D721Med (cell line): ENCODE results near the gene TRMT1L.

ENCODE experiments used
- DNase-seq: peaks from one replicate; pipeline ENCODE4 v3.0.0; 2011; ENCODE audit warnings: low spot score; ENCODE audit not compliant: insufficient read length
- FAIRE-seq: peaks from 2 replicates; lab custom pipeline; 2011; peaks lifted over from hg19 to GRCh38; lab: Jason Lieb, UNC
- TF ChIP-seq, protein P1 (sequence below): IDR thresholded peaks from 2 replicates; pipeline ENCODE4 v1.5.1; 2012; ENCODE audit warnings: mild to moderate bottlenecking, control low read depth; ENCODE audit not compliant: insufficient read depth; ENCODE audit errors: missing control alignments

The TRMT1L gene

DNA sequence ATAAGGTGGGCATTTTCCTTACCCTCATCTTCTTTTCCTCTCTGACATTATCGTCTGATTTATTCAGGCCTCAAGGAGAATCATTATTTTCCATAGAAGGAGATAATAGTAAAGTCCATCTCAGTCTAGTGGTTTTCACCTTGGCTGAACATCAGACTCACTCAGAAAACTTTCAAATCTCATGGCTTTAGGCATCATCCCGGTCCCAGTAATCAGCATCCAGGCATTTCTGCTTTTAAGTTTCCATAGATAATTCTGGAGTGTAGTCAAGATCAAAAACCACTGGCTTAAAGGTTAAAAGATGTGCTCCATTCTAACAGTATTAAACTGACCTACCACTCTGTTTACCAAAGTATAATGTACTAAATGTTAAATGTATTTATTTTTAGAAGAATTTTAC lies 62.0 kb downstream of the TRMT1L start:
- DNase-seq (no peak), FAIRE-seq (peak; percentile 66)
- TF ChIP-seq, protein P1, sequence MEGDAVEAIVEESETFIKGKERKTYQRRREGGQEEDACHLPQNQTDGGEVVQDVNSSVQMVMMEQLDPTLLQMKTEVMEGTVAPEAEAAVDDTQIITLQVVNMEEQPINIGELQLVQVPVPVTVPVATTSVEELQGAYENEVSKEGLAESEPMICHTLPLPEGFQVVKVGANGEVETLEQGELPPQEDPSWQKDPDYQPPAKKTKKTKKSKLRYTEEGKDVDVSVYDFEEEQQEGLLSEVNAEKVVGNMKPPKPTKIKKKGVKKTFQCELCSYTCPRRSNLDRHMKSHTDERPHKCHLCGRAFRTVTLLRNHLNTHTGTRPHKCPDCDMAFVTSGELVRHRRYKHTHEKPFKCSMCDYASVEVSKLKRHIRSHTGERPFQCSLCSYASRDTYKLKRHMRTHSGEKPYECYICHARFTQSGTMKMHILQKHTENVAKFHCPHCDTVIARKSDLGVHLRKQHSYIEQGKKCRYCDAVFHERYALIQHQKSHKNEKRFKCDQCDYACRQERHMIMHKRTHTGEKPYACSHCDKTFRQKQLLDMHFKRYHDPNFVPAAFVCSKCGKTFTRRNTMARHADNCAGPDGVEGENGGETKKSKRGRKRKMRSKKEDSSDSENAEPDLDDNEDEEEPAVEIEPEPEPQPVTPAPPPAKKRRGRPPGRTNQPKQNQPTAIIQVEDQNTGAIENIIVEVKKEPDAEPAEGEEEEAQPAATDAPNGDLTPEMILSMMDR, result no peak

GRCh38 chr1:185091480-185091879 lies 65.3 kb downstream of the TRMT1L start:
- FAIRE-seq, result peak; percentile 68
- no peak for DNase-seq
- TF ChIP-seq, protein P1, result no peak

DNA sequence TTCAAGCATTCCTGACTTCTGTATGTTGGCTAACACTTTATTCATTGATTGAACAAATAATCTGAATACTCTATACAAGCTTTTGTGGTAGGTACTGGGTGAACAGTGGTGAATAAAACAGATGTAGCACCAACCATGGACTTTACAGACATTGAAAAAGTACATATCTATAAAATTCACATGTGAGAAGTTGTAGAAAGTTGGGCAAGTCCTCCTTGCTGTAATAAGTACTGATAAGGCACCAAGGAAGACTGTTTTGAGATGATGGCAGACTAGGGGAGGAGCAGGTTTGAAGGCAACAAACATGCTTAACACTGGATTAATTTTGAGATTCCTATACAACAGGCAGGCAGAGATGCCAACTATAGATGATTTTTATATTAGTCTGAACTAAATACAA lies 69.0 kb downstream of the TRMT1L start:
- peak; percentile 11 for FAIRE-seq

GRCh38 chr1:185087101-185087500 lies 69.7 kb downstream of the TRMT1L start:
- TF ChIP-seq, protein P1, result no peak
- DNase-seq (no peak), FAIRE-seq (no peak)

More for the DNA sequence above, 69.0 kb downstream of the TRMT1L start:
- TF ChIP-seq, protein P1, result no peak
- no peak for DNase-seq

DNA sequence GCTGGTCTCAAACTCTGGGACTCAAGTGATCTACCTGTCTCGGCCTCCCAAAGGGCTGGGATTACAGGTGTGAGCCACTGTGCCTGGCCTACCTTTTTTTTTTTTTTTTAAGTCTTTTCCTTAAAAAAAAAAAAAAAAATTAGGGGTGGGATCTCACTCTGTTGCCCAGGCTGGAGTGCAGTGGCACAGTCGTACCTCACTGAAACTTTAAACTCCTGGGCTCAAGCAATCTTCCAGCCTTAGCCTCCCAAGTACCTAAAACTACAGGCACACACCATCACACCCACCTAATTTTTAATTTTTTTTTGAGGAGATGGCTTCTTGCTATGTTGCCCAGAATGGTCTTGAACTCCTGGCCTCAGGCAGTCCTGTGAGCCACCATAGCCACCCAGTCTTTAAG lies 72.9 kb downstream of the TRMT1L start:
- DNase-seq (no peak), FAIRE-seq (no peak)
- TF ChIP-seq, protein P1, result no peak

GRCh38 chr1:185080422-185080821 lies 76.3 kb downstream of the TRMT1L start:
- DNase-seq (no peak), FAIRE-seq (no peak)
- TF ChIP-seq, protein P1, result no peak

DNA sequence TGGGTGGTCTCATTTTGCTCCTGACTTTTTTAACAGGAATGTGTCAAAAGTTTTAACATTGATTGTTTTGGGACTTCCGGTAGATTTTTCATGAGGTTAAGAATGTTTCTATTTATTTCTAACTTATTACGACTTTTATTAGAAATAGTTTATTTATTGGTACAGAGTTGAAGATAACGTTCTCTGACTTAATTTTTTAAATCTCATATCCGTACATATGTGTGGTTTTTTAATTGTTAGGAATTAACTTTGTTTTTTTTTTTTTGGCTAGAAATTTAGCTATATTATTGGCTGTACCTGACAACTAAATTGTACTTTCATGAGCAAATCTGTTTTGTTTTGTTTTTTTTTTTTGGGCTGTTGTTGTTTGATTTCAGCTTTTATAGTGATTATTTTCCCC lies 79.4 kb downstream of the TRMT1L start:
- no peak for FAIRE-seq
- TF ChIP-seq, protein P1, result no peak
- no peak for DNase-seq
